ENCODE data around the gene DOCK4. TPM values are rescaled to one million over a fixed set of nuclear protein-coding genes. Genes with fewer than 3 reads are reported as not detected.

The DOCK4 gene
- total RNA-seq, 1 experiment from 2014 or later: 31.4 TPM

GRCh38 chr7:112022128-112022527 lies 184.1 kb downstream of the DOCK4 start:
- Mint-ChIP-seq H3K4me1 (ENCODE audit: insufficient read depth, unreplicated experiment) (peaks cover 10% of the 10 kb centered on the region), H3K4me3 (ENCODE audit: unreplicated experiment) (no peak overlapping the region), H3K27ac (ENCODE audit: low read depth, unreplicated experiment) (no peak overlapping the region), H3K9me3 (ENCODE audit: unreplicated experiment) (no peaks in the 10 kb centered on the region), H3K36me3 (ENCODE audit: insufficient read depth, unreplicated experiment) (no peaks in the 10 kb centered on the region), H3K27me3 (ENCODE audit: insufficient read depth, unreplicated experiment) (no peaks in the 10 kb centered on the region)
- POLR2A ChIA-PET: interaction anchor here (0.6 kb wide), 1 partner anchor 24 kb away, joined by 3 read pairs; no protein-coding TSS in a partner anchor
- BruUV-seq (replicated peaks): no TSS peak
- no peak for TF ChIP-seq CTCF (IDR thresholded peaks at IDR 0.05; ENCODE audit: unreplicated experiment)
- intact Hi-C loops (cut with micrococcal nuclease): no loop called here
- no peak for DNase-seq (ENCODE audit: unreplicated experiment)
- CTCF ChIA-PET: no interaction called here

- Mint-ChIP-seq H3K36me3 (ENCODE audit: insufficient read depth, unreplicated experiment) (no peaks in the 10 kb centered on the region), H3K4me1 (ENCODE audit: insufficient read depth, unreplicated experiment) (peaks cover 10% of the 10 kb centered on the region), H3K27ac (ENCODE audit: low read depth, unreplicated experiment) (no peak overlapping the region), H3K4me3 (ENCODE audit: unreplicated experiment) (no peak overlapping the region), H3K9me3 (ENCODE audit: unreplicated experiment) (no peaks in the 10 kb centered on the region), H3K27me3 (ENCODE audit: insufficient read depth, unreplicated experiment) (no peaks in the 10 kb centered on the region)
- no TSS peak for BruUV-seq (replicated peaks)
- intact Hi-C loops (cut with micrococcal nuclease): no loop called here
- TF ChIP-seq CTCF (IDR thresholded peaks at IDR 0.05; ENCODE audit: unreplicated experiment): no peak
- POLR2A ChIA-PET: no interaction called here
- no peak for DNase-seq (ENCODE audit: unreplicated experiment)
- CTCF ChIA-PET: no interaction called here
Observed at GRCh38 chr7:112021379-112022044, 184.7 kb downstream of the DOCK4 start.

GRCh38 chr7:112020800-112021199 lies 185.4 kb downstream of the DOCK4 start:
- peaks cover 10% of the 10 kb centered on the region for H3K4me1 Mint-ChIP-seq (ENCODE audit: insufficient read depth, unreplicated experiment)
- intact Hi-C loops (cut with micrococcal nuclease): no loop called here
- no peak for DNase-seq (ENCODE audit: unreplicated experiment)
- ChIA-PET POLR2A (interaction anchor here (0.9 kb wide), 1 partner anchor 13 kb away, joined by 3 read pairs; no protein-coding TSS in a partner anchor), CTCF (interaction anchor here (0.7 kb wide), 2 partner anchors 38 to 399 kb away, joined by 3 read pairs; no protein-coding TSS in a partner anchor)
- BruUV-seq (replicated peaks): no TSS peak
- H3K4me3 Mint-ChIP-seq (ENCODE audit: unreplicated experiment): no peak overlapping the region
- no peaks in the 10 kb centered on the region for H3K36me3 Mint-ChIP-seq (ENCODE audit: insufficient read depth, unreplicated experiment)
- no peak overlapping the region for H3K27ac Mint-ChIP-seq (ENCODE audit: low read depth, unreplicated experiment)
- H3K27me3 Mint-ChIP-seq (ENCODE audit: insufficient read depth, unreplicated experiment): no peaks in the 10 kb centered on the region
- H3K9me3 Mint-ChIP-seq (ENCODE audit: unreplicated experiment): no peaks in the 10 kb centered on the region
- no peak for TF ChIP-seq CTCF (IDR thresholded peaks at IDR 0.05; ENCODE audit: unreplicated experiment)

GRCh38 chr7:112019932-112020331 lies 186.3 kb downstream of the DOCK4 start:
- ChIA-PET POLR2A (interaction anchor here (0.9 to 1.7 kb wide), 5 partner anchors 12 to 183 kb away, joined by 3 to 10 read pairs (median 3); no protein-coding TSS in a partner anchor), CTCF (no interaction called here)
- intact Hi-C loops (cut with micrococcal nuclease): no loop called here
- BruUV-seq (replicated peaks): no TSS peak
- Mint-ChIP-seq H3K27ac (ENCODE audit: low read depth, unreplicated experiment) (no peak overlapping the region), H3K36me3 (ENCODE audit: insufficient read depth, unreplicated experiment) (no peaks in the 10 kb centered on the region), H3K27me3 (ENCODE audit: insufficient read depth, unreplicated experiment) (no peaks in the 10 kb centered on the region), H3K4me1 (ENCODE audit: insufficient read depth, unreplicated experiment) (peaks cover 10% of the 10 kb centered on the region), H3K4me3 (ENCODE audit: unreplicated experiment) (no peak overlapping the region), H3K9me3 (ENCODE audit: unreplicated experiment) (no peaks in the 10 kb centered on the region)
- no peak for DNase-seq (ENCODE audit: unreplicated experiment)
- TF ChIP-seq CTCF (IDR thresholded peaks at IDR 0.05; ENCODE audit: unreplicated experiment): no peak

All from MCF 10A (cell line).